GM12891 (cell line): ENCODE results near the gene CLDN19.

Experiments used
- POLR2A ChIP-seq: IDR thresholded peaks from 2 replicates; pipeline ENCODE4 v1.6.1; 2011; ENCODE audit warnings: low read depth, low read length, control low read depth
- POU2F2 ChIP-seq: IDR thresholded peaks from 2 replicates; pipeline ENCODE4 v1.6.1; 2011; ENCODE audit warnings: low read depth, mild to moderate bottlenecking, control low read depth, low read length, moderate library complexity

GRCh38 chr1:42745851-42746250 is 5.8 kb upstream of the CLDN19 start:
- no peak for TF ChIP-seq POLR2A
- no peak for TF ChIP-seq POU2F2
